Measurements from ENCODE around the gene PRKN. TPM values are rescaled to one million over a fixed set of nuclear protein-coding genes. Genes with fewer than 3 reads are reported as not detected.

PRKN gene
- total RNA-seq, 2 donors from 2014 or later, result 3.3 to 4.8 TPM

GRCh38 chr6:161305860-161306259 is 1421.7 kb downstream of the PRKN start:
- Mint-ChIP-seq H3K27ac (no peak overlapping the region), H3K4me3 (no peak overlapping the region), H3K27me3 (ENCODE audit: insufficient read depth) (peaks cover 21% of the 10 kb centered on the region), H3K36me3 (ENCODE audit: low read depth) (no peaks in the 10 kb centered on the region), H3K4me1 (peaks cover 10% of the 10 kb centered on the region), H3K9me3 (peaks cover 9% of the 10 kb centered on the region)
- H3K4me3 ChIP-seq (ENCODE audit: low read length), result no peak overlapping the region
- no peak for DNase-seq
- no peaks in the 10 kb centered on the region for H3K36me3 ChIP-seq (ENCODE audit: control insufficient read depth, insufficient read depth, low read length)
- H3K27ac ChIP-seq (ENCODE audit: low read depth, low read length), result no peak overlapping the region
- no peak for TF ChIP-seq CTCF (conservative IDR thresholded peaks at IDR 0.05)
- WGBS, 2 experiments (ENCODE audit: insufficient coverage in 1 of 2, insufficient read length in 1 of 2), result 83 to 89% methylated on average over 1 to 4 of the region's 4 CpGs
- H3K27me3 ChIP-seq (ENCODE audit: control insufficient read depth, insufficient read depth, low read length, poor library complexity, severe bottlenecking), result no peaks in the 10 kb centered on the region
- H3K4me1 ChIP-seq (ENCODE audit: control insufficient read depth, insufficient read depth, low read length), result no peaks in the 10 kb centered on the region
- H3K9ac ChIP-seq (ENCODE audit: extremely low read depth, low read length, poor library complexity, severe bottlenecking), result no peak overlapping the region
- no peaks in the 10 kb centered on the region for H3K9me3 ChIP-seq (ENCODE audit: control insufficient read depth, low read length)

- Mint-ChIP-seq H3K9me3 (peaks cover 7% of the 10 kb centered on the region), H3K27me3 (ENCODE audit: insufficient read depth) (peaks cover 31% of the 10 kb centered on the region), H3K36me3 (ENCODE audit: low read depth) (peaks cover 2% of the 10 kb centered on the region), H3K27ac (no peak overlapping the region), H3K4me1 (peaks cover 10% of the 10 kb centered on the region), H3K4me3 (no peak overlapping the region)
- no peak overlapping the region for H3K4me3 ChIP-seq (ENCODE audit: low read length)
- 91 to 99% methylated on average over 15 to 16 of the region's 16 CpGs for WGBS, 2 experiments (ENCODE audit: insufficient coverage in 1 of 2, insufficient read length in 1 of 2)
- no peak overlapping the region for H3K27ac ChIP-seq (ENCODE audit: low read depth, low read length)
- DNase-seq, result no peak
- H3K27me3 ChIP-seq (ENCODE audit: control insufficient read depth, insufficient read depth, low read length, poor library complexity, severe bottlenecking), result no peaks in the 10 kb centered on the region
- TF ChIP-seq CTCF (conservative IDR thresholded peaks at IDR 0.05), result no peak
- no peaks in the 10 kb centered on the region for H3K36me3 ChIP-seq (ENCODE audit: control insufficient read depth, insufficient read depth, low read length)
- no peak overlapping the region for H3K9ac ChIP-seq (ENCODE audit: extremely low read depth, low read length, poor library complexity, severe bottlenecking)
- H3K9me3 ChIP-seq (ENCODE audit: control insufficient read depth, low read length), result peaks cover 11% of the 10 kb centered on the region
- no peaks in the 10 kb centered on the region for H3K4me1 ChIP-seq (ENCODE audit: control insufficient read depth, insufficient read depth, low read length)
Measured at GRCh38 chr6:161303628-161304340, 1423.8 kb downstream of the PRKN start.

- no peaks in the 10 kb centered on the region for H3K36me3 ChIP-seq (ENCODE audit: control insufficient read depth, insufficient read depth, low read length)
- no peak for DNase-seq
- no peaks in the 10 kb centered on the region for H3K4me1 ChIP-seq (ENCODE audit: control insufficient read depth, insufficient read depth, low read length)
- Mint-ChIP-seq H3K4me1 (peaks cover 10% of the 10 kb centered on the region), H3K27me3 (ENCODE audit: insufficient read depth) (peaks cover 31% of the 10 kb centered on the region), H3K36me3 (ENCODE audit: low read depth) (peaks cover 3% of the 10 kb centered on the region), H3K4me3 (no peak overlapping the region), H3K9me3 (peaks cover 9% of the 10 kb centered on the region), H3K27ac (no peak overlapping the region)
- no peaks in the 10 kb centered on the region for H3K27me3 ChIP-seq (ENCODE audit: control insufficient read depth, insufficient read depth, low read length, poor library complexity, severe bottlenecking)
- H3K4me3 ChIP-seq (ENCODE audit: low read length), result no peak overlapping the region
- peaks cover 19% of the 10 kb centered on the region for H3K9me3 ChIP-seq (ENCODE audit: control insufficient read depth, low read length)
- H3K27ac ChIP-seq (ENCODE audit: low read depth, low read length), result no peak overlapping the region
- TF ChIP-seq CTCF (conservative IDR thresholded peaks at IDR 0.05), result no peak
- no peak overlapping the region for H3K9ac ChIP-seq (ENCODE audit: extremely low read depth, low read length, poor library complexity, severe bottlenecking)
- WGBS, 2 experiments (ENCODE audit: insufficient coverage in 1 of 2, insufficient read length in 1 of 2), result 87 to 100% methylated on average over 2 to 5 of the region's 6 CpGs
Measured at GRCh38 chr6:161302949-161303348, 1424.6 kb downstream of the PRKN start.

Measured in endodermal cell (in vitro differentiated cells).